NOMO-1 treated with dmso at 0.1 percent for 144 hours (cell line): ENCODE results near the gene RAD51B.
A peak's percentile ranks its signal among the peaks of the same experiment; 100 is the strongest.

ENCODE experiments used
- DNase-seq: peaks from one replicate; lab custom pipeline; 2025; ENCODE audit not compliant: unreplicated experiment; lab: John Stamatoyannopoulos, UW

The RAD51B gene

DNA sequence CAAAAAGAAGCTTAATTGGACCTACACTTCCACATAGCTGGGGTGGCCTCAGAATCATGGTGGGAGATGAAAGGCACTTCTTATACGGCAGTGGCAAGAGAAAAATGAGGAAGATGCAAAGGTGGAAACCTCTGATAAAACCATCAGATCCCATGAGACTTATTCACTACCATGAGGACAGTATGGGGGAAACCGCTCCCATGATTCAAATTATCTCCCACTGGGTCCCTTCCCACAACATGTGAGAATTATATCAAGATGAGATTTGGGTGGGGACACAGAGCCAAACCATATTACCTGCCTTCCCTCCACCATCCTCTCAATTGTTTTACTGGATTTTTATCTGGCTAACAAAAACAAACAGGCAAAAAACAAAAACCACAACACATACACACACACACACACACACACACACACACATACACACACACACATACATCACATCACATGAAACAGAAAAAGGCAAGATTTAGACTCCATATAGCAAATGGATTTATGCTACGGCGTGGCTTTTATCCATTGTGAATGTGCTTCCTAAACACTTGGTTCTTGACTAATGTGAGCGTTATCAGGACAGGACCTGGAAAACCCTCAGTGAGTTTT, 906.6 kb downstream of the RAD51B start:
- no peak for DNase-seq

DNA sequence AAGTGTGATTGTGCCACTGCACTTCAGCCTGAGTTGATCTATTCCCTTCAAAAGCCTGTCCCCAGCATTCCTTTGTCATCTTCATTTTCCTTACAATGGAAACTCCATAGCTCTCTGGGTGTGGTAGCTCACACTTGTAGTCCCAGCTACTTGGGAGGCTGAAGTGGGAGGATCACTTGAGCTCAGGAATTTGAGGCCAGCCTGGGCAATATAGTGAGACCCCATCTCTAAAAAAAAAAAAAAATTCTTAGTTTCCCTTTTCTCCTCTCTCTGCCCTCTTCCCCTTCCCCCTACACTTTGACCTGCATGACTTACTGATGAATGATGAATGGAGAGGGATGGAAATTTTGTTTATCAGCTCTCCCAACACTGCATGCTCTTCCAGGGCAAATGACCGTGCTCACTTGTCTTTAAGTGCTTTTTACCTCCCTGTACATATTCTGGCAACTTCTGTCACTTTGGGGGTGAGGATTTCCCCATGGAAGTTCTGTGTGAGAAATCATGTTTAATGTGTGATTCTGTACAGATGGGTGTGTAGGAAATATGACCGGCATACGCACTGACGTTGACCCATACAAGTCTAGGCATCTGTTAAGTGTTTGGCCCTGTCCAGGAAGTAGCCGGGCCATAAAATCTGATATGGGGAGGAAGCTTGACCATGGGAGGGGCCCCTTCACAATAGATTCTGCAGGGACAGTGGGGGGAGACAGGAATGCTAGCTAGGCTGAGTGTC, 907.9 kb downstream of the RAD51B start:
- no peak for DNase-seq

DNA sequence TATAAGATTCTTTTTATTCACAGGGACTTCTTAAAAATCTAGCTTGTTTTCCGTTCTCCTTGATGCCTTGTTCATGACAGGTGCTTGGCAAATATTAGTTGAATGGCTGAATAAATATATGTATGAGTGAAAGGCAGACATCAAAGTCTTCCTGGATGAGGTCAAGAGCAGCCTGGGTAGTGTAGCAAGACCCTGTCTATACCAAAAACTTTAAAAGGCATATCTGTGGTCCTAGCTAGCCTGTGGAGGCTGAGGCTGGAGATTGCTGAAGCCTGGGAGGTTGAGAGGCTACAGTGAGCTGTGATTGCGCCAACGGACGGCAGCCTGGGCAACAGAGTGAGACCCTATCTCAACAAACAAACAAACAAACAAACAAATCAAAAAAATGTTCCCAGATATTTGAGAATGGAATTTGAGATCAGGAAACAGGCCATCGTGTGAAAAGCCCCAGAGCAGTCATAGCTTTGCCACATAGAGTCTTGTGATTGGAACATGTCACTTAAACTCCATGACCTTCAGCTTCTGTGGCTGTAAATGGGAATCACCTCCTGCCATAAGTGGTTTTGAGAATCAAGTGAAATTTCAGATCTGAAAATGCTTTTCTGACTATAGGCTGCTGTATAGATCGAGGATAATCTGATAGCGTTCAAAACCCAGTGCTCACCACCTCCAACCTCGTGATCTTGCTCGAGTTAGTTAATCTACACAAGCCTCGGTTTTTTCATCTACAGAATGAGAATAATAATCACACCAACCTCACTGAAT, 908.9 kb downstream of the RAD51B start:
- DNase-seq, result no peak

DNA sequence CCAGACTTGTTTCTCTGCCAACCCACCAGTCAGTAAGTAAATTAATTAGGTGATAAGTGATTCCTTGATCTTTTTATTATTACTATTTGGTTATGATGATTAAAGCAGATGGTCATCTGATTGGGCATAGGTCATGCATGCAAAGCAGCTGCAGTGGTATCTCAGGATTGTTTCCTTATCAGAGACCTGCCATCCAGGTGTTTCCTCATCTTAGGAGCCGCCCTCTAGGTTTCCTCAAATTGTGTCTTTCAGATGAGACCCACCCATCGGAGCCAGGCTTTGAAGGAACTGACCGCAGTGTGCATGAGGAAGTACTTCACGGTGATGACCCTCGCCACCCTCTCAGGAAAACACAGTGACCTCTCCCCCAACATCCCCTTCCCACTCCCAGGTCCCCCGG, 910.0 kb downstream of the RAD51B start:
- DNase-seq, result no peak

DNA sequence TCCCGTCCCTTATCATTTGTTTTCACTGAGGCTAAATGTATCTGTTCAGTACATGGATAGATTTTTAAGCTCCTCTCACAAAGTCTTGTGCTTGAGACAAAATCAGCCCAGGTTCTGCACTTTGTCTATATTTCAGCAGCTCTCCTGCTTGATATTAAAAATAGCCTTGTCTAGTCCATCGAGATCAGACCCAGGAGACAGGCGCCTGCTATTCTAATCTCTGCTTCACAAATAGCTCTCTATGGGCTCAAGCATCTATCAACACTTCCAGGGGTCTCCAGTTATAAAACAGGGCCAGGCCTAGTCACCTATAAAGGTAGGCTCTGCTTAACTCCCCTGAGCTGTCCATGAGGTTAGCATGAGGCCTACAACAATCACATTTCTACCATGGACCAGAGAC, 910.8 kb downstream of the RAD51B start:
- DNase-seq, result no peak

DNA sequence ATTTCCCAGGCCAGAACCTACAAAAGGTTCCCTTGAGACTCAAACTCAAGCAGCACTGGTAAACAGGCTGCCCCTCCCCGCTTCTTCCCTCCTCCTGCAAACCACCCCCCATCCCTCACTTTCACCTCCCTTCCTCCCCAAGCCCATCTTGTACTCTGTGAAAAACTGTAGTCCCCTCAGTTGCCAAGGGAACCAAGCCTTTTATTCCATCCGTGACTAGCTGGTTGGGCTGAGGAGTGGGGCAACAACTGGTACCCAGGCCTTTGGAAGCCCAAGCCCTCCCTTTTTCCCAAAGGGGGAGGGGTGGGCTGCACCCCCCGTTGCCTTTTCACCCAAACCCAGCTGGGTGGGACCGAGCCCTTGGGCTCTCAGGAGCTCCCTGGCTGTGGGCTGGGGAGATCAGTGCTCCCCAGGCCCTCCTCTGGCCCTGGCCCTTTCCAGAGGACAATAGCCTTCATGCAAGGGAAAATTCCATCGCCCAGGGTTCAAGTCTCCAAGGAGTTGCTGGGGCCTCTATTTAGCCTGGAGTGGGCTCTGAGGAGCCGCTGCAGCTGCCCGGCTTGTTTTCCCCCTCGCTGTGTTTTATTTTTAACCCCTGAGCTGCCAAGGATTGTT, 911.3 kb downstream of the RAD51B start:
- no peak for DNase-seq

DNA sequence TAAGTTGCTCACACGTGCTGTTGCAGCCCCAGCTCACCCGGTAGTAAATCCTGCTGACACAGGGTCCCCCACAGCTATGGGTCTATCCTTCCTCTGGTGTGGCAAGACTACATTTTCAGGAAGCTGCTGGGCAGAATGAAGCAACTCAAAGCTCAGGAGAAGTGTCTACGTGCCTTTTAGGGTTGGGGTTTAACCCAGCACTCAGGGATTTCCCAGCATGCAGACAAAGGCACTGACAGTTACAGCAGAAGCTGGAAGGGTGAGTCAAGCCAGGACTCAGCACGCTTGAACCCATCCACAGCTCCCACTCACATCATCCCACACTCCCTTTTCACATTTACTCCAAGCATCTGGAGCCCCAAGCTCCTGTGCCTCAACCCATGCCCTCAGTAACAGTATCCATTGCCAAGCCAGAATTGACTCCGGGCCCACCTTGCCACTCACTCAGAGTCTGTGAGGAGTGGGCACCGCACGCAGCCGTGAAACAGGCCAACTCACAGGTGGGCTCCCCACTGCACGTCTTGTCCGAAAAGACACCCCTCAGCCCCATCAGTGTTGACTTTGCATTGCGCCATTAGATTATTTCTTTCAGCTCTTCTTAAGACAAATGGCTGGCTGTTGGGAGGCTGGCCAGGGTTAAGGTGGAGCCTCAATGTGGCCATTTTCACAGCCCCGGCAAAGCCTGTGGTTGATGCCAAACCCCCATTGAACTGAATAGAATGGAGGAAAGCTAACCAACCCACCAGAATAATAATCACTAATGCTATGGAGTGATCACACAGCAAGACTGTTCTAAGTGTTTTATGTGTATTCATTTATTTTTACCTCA, 913.7 kb downstream of the RAD51B start:
- DNase-seq, result peak; percentile 90

DNA sequence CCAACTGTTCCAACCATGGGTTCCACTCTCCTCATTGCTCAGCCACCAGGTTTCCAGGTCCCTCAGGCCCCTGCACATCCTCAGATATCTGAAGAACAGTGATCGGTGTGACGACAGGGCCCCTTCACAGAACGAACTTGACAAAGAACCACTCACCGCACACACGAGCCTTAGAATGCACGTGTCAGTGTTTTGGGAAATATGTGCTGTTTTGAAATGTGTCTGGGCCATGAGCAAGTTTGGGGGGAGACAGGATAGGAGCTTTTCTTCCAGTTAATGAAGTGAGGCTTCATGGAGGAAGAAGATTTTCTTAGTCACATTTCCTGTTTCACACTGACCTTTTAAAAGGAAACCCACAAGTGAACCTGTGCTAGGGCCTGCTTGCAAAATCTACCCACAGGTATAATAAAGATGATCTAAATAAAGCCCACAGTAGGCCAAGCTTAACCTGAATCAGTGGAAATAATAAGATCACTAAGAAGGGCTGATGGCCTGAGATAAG, 914.7 kb downstream of the RAD51B start:
- peak; percentile 81 for DNase-seq

DNA sequence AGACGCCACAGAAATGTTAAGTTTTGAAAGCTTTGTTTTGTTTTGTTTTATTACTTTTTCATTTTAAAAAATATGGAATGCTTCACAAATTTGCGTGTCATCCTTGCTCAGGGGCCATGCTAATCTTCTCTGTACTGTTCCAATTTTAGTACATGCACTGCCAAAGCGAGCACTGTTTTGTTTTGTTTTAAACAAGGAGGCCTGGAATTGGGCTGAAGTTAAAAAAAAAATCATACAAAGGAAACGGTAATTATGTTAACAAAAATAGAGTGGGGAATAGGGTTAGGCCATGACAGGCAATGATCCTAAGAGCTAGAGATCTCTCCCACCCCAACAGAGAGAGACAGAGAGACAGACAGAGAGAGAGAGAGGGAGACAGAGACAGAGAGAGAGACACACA, 916.3 kb downstream of the RAD51B start:
- no peak for DNase-seq

DNA sequence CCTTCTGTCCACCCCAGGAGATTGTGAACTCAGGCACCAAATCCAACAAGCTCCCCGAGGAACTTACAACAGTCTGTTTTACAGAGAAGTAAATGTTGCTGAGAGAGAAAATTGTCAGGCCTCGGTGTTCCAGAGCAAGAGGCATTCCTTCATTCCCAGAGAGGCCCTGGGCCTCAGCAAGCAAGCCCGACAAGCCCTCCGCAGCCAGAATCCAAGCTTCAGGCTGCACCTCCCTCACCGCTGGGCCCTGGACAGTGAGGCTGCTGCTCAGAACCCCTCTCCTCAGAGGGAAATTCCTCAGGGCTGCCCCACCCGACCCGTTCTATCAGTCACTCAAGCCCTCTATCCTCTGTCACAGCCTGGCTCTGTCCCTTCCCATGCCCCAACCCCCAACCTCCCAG, 916.9 kb downstream of the RAD51B start:
- no peak for DNase-seq

DNA sequence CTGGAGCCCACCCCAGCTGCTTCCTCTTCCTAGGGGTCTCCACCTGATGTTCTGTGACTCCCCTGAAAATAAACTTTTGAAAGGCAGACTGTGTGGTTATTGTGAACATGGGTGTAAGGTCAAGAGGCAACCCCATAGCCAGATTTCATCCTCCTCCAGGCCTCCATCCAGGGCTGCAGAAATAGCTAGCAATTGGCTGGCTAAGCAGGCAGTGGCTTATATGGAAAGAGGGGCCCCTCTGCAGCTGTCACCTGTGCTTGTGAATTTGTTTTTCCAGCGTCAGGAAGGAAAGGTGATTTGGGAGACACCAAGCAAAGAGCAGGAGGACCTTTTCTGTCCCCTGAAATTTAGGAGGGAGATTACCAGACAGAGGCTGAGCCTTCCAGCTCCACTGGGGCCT, 917.5 kb downstream of the RAD51B start:
- DNase-seq, result no peak

DNA sequence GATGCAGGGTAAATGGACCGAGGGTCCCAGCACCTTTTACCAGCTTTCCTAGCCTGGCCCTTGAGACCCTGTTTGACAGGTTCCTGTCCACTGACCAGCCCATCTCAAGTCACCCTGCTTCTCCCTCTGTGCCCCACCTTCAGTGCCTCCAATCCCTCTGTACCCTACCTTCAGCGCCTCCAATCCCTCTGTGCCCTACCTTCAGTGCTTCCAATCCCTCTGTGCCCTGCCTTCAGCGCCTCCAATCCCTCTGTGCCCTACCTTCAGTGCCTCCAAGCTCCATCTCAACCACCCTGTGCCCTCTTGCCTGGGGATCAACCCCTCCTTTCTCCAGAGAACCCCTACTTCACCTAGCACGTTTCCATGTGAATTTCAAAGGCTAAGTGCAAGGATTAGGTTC, 919.0 kb downstream of the RAD51B start:
- DNase-seq, result no peak

DNA sequence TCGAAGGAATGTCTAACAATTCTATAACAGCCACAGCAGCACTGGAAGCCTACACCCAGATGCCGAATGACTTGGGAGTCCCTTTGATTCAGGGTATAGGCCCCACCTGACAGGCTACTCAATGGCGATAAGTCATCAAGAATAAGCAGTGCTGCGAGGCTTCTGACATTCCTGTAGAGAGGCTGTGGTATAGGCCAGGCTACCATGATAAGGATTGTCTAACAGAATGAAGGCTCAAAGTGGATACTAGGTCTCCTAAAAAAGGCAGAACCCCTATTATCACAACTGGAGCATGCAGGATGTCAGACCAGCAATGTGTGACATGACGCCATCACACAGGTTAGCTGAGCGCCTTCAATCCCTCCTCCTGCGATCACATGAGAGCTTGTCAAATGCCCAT, 920.1 kb downstream of the RAD51B start:
- no peak for DNase-seq

DNA sequence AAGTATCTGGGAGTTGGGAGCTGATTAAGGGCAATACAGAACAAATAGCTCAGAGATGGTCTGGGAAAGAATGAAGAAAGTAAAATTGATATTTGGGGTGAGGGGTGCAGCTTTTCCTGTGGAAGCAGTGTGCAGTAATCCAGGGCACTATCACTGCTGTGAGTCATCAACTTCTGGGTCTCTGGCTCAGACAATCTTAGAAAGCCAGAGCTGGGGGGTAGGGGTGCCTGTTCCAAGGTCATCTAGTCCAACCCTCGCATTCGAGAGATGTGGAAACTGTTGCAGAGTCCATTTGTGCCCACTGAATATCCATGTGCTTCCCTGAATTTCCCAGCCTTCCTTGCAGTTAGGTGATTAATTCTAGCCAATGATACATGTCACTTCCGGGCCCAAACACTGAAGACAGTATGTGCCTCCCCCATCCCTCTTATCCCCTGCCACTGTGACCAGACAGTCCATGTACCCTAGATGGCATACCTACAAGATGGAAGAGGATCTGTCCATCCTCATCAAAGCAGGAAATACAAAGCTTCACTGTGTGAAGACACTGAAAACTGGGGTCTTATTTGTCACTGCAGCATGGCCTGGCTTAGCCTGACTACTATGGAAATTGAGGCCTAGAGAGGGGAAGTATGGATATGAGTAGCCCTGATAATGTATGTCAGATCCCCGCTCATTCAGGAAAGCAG, 921.4 kb downstream of the RAD51B start:
- DNase-seq, result no peak

DNA sequence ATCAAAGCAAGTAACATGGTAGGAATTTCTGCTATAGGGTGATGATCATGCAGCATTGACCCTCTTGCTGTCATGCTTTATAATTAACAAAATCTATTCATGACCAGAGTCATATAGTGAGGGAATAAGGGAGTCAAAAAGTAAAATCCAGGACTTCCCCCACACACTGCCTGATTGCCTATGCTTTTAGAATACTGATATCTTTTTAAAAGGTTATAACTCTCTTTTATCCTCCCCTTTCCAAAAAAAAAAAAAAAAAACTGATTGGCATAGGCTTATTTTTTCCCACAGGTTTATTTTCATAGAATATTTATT, 921.9 kb downstream of the RAD51B start:
- no peak for DNase-seq

DNA sequence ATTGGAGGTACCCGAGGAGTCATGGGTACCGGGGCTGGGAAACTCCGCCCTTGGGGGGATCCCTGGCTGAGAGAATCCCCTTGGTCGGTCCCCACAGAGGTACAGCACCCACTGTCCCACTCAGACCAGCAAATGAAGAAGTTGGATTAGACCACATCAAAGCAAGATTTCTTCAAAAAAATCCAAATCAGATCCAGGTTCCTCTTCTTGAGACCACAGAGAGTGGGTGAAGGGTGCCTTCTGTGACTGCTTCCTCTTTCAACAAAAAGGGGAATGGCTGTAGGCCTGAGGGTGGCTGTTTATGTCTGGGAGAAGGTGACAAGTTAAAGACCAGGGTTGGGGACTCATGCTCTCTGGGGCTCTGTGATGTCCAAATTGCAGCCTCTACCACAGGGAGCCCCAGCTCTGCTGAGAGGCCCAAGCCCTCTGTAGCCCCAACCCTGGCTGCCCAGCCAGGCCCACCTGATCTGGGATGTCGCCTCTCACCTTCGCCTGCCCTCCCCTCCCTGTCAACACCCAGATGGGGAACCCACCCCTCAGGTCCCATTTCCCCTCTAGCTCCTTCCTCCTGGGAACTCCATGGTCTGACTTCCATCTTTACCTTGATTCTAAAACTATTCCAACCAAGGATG, 922.4 kb downstream of the RAD51B start:
- peak; percentile 91 for DNase-seq

DNA sequence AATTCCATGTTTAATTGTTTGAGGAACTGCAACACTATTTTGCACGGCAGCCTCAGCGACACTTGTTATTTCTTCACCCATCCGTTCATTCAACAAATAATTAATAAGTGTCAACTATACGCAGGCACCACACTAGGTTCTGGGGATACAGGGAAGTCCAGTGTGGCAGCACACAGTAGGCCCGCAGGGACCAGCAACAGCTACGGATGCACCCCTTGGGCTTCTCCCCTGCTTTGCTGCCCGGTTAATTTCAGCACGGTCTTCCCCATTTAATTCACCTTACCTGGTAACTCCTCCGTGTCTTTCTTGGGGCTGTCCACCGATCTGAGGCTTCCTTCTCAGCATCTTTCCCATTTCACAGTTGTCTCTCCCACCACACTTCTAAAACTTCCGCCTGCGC, 925.0 kb downstream of the RAD51B start:
- DNase-seq, result no peak

DNA sequence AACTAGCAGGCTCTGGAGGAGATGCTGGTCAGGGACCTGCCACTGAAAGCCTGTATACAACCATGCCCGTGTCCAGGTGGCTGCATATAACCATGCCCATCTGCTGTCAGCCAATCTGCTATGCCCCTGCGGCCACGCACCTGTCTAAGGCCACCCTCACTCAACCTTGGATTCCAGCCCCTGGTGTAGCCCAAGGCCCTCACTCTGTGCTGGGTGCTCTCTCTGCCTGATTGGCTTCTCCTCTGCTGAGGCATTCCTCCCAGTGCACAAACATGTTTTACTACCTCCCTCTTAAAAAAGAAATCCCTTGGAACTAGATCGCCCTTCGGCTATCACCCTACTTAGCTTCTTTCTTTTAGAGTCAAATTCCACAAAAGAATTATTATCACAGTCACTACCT, 927.8 kb downstream of the RAD51B start:
- DNase-seq, result no peak

DNA sequence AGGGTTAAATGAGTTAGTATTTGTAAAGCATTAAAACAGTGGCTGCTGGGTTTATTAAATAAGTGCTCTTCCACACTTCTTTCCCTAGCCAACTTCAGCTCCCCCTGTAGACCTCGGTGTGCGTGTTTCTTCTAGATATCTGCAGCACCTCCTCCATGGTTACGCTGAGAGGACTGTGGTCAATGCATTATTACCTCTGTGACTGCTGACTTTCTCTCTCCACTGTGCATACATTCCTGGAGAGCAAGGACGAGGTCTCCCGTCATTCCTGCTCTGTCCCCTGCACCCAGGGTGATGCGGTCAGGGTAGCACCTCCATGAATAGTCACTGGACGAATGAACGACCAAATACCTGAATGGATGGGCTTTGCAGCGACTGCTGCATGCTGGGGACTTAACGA, 928.7 kb downstream of the RAD51B start:
- DNase-seq, result no peak

DNA sequence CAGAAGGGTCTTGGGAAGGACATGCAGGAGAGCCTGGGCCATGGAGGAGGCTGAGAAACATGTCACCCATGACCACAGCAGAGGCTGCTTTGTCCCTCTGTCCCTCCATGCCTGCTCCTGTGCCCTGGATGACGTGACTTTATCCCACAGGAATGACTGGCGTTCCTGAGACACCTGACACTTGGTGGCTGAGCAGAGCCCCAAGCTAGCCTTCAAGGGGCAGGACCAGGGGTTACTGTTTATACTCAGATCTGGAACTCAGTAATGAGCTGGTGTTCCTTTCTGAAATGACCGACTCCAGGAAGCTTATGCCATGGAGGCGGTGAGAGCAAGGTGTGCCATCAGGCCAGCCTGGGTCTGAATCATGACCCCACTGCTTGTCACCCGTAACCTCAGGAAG, 929.1 kb downstream of the RAD51B start:
- DNase-seq, result no peak
